DMS 273 treated with DMSO at 0.1 percent for 48 hours (cell line): ENCODE measurements around the gene EDC3.
"Not testable (repeated sequence)": the region's sequence is repeated elsewhere in the genome, so short reads cannot be mapped to it uniquely, and the experiment has no call there.

ENCODE experiments used
- DNase-seq: peaks from one replicate; lab custom pipeline; 2025; lab: John Stamatoyannopoulos, UW

EDC3 gene

DNA sequence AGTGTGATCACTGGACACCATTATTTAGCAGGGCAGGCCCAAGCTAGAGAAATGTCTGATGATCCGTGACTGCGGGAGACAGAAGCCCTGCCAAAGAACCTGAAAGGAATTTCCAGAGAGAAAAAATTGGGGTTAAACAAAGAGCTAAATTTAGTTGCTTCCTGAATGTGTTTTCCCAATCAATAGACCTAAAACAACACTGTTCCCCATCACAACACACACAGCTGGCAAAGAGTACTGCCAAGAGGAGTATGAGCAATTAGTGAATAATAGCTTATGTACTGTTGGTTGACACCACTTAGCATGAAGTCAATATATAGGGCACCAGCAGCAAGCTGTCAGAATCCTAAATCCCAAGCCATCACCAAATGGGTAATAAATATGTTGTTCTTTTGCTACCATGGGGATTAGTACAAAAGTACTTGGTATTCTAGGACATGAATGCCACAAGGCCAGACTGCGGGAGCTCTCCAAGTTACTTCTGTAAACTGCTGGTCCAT is 44.5 kb downstream of the EDC3 start:
- DNase-seq, result no peak

DNA sequence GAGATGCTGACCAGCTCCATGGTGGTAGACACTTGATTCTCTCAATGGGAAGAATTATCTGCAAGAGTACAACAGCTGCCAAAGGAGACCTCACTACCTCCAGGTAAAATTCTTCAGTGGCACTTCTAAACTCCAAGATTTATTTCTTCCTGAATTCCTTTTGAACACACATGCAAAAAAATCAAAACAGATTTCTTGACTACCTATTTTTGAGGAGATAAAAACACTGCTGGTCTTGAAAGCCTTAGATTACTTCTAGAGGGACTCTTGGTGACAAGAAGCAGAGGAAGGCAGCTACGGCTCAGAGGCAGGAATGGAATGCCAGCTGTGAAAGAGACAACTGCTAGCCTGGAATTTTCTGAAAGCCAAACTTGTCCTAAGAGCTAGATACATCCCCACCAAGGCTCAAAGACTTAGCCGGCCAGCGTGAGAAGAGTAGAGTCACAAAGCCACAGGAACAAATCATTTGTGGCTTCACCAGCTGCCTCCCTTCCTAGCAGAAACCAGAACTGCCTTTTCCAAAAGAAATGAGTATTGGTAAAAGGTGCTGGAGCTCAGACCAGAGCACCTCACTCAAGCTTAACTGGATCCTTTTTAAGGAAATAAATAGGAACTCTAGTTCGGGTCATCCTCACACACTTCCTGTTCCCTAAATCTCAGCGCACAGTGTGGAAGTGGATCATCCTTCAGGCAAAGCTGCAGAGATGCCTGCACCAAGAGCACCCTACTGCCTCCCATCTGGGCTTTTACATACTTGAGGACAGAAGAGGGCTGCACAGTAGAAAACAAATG is 47.6 kb downstream of the EDC3 start:
- DNase-seq, result no peak

DNA sequence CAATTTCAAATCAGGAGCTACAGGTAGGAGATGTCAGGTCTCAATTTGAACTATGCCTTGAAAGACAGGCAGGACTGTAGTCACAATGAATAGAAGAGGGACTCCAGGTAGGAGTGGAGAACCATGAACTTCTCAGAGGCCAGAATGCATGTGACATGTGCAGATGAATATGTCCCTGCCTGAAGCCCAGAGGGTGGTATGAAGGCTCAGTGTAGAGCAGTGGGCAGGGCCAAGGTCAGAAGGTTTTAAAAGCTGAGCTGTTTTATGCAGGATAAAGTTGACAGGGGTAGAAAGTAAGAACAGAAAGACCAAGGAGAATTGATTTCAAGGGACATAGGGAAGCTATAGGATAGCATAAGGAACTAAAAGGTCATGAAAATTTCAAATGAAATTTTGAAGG is 49.3 kb downstream of the EDC3 start:
- no peak for DNase-seq

DNA sequence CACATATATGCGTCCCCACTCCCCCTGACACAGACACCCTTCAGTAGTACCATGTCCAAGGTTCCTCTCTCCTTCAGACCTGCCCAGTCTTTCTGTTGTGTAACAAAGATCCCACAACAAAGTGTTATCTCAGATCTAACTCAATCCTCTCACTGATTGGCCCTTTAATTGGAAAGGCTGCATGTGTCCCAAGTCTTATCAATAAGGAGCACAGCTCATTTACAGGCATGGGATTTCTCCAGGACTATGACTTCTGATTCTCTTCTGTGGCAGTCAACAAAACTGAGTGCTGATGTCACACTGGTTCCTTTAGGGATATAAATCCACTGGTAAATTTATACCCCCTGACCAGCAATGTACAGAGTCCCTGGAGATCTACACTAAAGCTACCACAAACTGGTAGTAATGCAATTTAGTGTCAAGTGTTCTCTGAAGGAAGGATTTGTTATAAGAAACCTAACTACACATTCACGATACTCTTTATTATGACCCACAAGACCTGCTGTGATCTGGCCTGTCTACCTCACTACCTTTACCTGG is 52.1 kb downstream of the EDC3 start:
- no peak for DNase-seq

DNA sequence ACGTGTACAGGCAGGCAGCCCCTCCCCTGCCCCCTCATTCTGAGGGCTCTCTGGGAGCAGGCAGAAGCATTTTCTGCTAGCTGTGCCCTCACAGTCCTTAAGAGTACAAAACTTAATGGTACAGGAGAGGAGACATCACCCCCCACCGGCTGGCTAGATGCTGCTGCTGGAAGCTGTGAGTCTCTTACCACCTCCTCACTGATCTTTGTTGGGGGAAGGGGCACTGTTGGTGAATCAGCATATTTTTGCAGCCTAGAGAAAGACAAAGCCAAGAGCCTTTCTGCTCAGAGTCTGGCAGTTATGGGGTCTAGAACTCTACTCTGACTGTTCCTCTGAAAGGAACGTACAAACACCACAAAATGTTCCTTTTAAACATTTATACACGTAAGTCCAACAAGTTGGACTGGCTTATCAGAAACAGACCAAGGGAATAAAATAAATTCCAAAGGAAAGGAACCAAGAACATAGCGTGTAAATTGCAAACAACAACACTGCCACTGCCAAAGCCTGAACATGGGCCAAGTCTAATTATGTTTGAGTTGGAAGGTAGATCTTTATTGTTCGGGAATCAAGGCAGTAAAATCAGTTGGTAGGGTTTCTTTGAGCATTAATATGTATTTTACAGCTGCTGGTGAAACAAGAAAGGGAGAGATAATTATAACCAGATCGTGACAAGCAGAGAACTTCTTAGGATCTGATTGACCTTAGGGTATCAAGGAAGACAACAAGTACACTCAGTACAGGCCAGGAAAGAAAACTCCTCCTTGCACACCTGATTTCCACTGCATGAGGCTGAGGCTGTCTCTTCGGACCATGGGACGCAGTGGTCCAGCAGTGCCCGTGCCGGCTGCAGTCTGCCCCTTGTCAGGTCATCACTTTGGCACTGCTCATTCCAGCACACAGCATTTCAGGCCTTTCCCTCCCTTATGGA is 52.8 kb downstream of the EDC3 start:
- no peak for DNase-seq

DNA sequence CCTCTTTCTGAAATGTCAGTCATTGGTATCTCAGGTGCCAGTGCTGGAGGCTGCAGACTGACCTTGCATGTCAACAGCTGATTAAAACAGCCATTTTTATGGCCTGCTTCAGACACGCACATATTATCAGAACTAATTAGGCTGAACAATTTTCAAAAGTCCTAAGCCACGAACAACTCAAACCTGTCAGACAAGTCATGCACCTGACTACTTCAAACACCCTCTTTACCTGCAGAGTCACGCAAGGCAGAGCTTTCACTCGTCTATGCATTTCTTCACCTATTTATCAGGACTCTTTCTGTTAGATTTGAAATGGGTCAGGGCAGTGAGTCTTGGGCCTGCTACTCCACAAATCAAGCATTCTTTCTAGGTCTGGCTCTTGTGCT is 53.5 kb downstream of the EDC3 start:
- DNase-seq, result no peak

DNA sequence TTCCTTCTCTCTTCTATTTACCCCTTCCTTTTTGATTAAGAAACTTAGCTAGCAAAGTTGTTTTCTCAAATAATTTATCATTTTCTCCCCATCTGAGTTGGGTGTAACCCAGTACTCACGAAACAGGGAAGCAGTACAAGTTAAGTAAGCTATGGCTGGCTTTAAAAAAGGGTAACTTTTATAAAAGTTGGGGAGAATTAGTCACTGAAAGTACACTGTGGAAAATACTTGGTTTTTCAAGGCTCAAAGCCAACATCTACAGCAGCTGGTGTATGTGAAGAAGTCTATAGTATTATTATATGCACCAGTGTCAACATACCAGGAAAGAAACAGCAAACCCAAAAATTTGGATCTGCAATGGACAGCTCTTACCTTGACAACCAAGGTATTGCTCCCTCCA is 54.7 kb downstream of the EDC3 start:
- DNase-seq, result no peak

DNA sequence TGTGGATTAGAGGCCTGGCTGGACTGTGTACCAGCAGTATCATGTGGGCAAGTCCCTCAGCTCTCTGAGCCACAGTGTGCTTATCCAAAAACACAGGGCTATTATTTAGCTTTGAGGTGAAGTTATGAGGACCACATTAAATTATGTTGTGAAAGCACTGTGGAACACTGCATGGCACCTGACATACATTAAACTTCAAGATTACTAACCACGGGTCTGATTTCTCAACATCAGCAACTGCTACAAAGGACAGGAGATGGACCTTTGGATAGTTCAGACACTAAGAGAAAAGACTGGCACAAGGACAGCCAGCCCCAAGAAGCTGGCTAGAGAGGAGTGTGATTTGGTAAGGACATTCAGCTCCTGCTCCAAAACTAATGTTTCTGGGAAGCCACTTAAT is 58.8 kb downstream of the EDC3 start:
- DNase-seq, result no peak

DNA sequence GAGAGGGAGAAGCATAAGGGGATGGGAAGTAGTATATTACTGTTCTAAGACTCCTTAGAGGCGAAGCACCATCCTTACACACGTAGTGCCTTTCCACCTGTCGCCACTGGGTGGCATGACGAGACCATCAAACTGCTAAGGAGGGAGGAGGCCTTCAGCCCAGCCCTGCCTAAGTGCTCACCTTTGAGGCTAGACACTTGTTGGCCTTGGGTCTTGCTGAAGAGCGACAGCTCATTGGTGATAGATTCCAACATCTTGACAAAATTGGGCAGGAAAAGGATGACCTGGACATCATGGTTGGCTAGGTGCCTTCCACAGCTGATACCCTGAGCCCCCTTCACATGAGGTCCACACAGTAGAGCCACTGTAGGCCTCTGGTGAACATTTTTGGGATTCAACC is 60.6 kb downstream of the EDC3 start:
- DNase-seq, result no peak

DNA sequence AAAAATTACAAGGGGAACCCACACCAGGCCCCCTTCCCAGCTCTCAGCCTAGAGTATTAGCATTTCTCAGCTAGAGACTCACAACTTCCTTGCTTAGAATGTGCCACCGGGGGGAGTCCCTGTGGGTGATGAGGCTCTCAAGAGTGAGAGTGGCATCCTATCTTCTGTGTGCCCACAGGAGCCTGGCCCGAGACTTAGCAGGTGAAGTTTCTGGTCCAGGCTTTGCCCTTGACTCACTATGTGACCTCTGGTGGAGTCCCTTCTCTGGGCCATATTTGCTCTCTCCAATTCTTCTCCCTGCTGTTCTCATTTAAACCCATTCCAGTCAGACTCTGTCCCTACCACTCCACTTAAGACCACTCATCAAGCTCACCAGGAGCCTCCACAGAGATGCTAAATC is 62.0 kb downstream of the EDC3 start:
- no peak for DNase-seq

DNA sequence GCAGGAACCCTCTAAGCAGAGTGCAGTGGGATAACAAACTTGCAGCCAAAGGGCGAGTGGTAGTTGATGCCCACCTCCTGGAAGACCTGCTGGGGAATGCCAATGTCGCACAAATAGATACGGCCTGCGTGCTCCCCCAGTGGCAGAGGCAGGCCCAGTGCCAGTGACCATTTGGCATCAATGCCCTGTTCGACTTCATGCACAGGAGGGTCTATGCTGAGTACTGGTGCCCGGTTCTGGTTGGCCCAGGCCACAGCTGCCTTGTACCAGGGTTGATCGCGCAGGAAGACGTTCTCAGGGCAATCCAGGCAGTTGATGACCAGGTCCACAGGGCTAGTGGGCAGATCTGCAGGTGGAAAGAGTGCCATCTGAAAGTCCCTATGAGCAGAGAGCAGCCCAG is 63.2 kb downstream of the EDC3 start:
- no peak for DNase-seq

DNA sequence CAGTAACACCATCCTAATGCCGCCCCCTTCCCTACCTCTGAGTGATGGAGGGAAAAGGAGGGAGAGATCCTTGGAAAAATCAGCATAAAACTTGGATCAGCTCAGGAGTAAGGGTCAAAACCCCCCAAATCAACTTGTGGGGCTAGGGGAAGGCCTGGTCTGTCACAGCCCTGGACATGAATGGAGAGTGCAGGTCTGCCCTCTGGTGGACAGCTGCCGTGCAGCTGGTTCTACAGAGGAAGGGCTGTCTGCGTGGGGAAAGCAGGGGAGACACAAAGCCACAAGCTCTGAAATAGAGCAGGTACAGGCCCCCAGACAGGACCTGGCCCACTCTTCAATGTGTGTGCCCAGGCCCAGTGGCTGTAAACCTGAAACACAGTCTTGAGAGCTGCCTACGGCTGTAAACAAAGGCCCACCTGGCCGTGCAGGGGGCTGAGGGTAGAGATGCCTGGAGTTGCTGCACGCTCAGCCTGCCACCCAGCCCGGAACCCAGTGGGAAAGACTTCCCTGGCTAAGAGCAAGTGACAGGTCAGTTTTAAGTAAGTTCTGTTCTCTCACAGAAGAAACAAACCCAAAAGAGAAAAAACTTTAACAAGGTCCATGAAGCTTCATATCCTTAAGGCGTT is 63.8 kb downstream of the EDC3 start:
- no peak for DNase-seq

DNA sequence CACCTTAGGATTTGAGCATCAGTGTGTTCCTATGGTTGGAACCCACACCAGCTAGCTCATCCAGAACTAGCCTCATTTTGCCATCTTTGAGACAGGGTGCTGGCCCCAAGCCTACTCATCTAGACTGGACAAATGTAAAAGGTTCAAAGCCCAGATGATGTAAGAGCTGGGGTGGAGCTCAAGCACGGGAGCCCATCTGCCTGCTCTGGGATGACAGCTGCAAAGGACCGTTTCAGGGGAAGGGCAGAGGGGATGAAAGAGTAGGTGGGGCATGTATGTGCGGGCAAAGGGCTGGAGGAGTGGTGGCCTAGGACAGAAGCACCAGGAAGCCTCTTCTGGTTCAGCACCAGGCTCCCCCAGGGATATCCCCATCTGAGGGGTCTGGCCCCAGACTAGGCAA is 64.4 kb downstream of the EDC3 start:
- DNase-seq, result no peak

DNA sequence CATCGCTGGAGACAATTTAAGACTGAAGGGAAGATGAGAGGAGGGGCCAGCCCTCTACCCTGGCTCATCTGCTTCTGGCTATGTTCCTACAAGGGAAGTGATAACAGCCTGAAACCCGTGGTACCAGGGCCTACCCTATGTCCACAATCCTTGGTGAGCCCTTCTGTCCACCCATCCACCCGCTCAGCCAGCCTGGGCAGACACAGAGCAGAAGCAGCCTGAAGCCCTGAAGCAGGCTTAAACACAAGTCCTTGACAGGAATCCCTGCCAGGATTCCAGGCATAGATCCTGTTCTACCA is 64.8 kb downstream of the EDC3 start:
- no peak for DNase-seq

DNA sequence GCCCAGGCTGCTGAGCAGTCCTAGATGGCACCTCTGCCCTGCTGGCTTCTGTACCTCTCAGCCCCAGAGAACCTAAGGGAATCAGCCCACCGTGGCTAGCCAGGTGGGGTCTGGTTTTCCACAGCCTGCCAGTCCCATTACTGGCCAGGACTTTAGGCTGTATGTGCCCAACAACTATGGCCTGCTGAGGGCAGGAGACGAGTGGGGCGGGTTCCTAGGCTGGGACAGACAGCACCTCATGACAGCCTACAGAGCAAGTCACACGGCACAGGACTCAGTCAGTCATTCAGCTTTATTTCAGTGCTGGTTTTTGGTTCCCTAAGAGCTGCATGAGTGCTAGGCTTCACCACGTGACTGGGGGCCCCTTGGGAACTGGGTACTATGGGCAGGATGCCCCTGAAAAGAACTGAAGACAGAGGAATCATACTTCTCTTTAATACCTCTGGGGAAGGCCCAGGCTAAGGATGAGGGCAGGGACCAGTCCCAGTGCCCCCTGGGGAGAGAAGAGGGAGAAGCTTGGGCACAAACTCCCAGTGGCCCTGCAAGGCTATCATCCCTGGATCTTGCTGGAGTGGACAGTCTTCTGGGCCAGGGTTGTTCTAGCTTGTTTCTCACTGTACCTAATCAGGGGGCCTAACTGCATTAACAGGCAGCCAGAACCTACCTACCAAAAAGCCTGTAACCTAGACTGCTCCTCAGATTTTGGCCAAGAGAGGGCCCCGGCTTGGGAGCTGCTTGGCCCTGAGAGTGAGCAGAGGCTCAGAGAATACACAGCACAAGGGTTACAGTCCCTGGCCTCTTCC is 65.3 kb downstream of the EDC3 start:
- no peak for DNase-seq

DNA sequence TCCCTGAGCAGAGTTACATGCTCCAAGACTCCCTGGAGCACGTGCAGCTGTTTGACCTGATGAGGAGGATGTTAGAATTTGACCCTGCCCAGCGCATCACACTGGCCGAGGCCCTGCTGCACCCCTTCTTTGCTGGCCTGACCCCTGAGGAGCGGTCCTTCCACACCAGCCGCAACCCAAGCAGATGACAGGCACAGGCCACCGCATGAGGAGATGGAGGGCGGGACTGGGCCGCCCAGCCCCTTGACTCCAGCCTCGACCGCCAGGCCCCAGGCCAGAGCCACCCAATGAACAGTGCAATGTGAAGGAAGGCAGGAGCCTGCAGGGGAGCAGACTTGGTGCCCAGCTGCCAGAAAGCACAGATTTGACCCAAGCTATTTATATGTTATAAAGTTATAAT is 66.1 kb downstream of the EDC3 start:
- not testable (repeated sequence) for DNase-seq

DNA sequence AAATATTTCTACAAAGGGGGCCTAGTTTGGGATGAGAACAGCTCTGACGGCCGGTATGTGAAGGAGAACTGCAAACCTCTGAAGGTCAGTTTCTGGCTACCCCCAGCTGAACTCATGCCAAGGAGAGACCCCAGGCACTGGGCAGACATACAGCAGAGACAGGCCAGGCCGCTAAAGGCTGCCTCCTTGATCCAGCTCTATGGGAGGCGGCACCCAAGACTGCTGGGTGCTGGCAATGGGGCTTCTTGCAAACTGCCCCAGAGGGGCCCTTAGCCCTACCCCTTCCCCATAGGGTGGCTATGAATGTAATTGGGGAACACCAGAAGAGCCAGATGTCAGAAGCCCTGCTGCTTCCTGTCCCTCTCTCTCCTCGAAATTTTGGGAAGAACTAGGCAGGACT is 66.9 kb downstream of the EDC3 start:
- no peak for DNase-seq

DNA sequence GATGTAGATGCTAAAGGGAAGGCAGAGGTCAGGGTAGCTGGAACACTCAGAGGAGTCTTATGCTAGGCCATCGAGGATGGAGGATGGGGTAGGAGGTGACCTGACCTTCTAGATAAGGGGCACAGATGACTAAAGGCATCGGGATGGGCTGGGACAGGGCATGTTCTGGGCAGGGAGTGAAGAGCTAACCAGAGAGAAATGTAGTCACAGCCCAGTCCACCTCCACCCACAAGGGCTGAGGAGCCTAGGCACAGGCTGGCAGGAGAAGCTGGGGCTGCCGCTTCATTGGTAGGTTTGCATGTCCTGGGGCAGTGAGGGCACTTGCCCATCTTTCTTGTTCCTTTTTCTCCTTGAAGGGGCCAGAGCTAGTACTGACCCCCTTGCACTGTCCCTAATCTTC is 67.6 kb downstream of the EDC3 start:
- DNase-seq, result no peak

DNA sequence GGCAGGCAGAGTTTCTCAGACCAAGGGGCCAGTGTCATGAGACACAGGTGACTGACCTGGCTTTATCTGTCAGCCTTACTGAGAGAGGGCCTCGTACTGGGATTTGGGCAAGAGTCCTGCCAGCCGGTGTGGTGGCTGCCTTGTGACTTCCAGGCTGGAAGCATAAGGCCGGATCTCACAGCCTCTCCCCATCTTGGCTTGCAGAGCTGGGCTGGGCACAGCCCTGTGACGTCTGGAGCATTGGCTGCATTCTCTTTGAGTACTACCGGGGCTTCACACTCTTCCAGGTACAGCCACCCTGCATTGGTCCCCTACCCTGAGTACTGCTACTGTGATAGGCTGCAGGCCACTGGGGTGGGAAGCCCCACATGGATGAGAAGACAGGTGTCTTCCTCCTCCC is 68.1 kb downstream of the EDC3 start:
- no peak for DNase-seq

DNA sequence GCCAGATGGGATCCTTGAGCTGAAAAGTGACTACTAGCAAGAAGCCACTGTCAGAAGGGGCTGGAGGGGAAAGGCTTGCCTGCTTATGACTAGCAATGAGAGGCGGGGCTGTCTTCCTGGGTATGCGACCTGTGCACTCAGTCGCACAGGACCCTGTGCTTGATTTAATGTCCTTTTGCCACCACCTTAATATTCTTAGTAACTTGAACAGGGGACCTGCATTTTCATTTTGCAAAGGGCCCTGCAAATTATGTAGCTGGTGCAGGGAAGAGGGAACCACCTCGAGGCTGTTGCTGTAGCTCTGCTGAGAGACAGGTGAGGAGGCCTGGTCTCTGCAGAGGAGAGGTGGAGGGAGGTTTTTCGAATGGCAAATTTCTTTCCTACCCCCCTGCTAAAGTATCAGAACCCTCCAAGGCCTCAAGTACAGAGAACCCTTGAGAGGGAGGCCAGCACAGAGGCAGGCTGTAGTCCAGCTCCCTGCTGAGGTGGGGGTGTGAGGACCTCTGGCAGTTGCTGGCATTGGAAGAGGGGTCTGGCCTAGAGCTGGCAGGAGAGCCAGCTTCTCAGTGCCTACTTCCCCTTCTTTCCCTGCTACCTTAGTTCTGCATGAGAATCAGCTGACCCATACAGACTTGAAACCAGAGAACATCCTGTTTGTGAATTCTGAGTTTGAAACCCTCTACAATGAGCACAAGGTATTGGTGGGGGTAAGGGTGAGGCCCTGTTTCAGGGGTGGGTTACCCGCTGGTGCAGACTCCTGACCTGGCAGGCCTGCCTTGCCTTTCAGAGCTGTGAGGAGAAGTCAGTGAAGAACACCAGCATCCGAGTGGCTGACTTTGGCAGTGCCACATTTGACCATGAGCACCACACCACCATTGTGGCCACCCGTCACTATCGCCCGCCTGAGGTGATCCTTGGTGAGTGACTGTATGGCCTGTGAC is 68.8 kb downstream of the EDC3 start:
- DNase-seq, result no peak

DNA sequence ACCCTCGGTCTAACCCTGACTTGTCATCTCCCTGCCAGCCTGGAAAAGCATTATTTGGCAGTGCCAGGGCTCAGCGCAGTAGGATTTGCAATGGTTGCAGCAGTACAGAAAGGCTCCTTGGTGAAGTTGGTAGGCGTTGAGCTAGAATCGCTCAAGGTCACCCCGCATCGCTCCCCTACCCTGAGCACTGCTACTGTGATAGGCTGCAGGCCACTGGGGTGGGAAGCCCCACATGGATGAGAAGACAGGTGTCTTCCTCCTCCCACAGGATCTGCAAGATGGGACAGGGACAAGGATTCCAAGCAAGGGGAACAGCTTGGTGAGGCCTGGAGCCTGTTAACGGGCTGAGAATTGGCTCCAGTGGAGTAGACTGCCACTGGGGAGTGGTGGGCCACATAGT is 69.5 kb downstream of the EDC3 start:
- no peak for DNase-seq
